A673 (cell line): Measurements from ENCODE around the gene LMTK3. TPM values are rescaled to one million over a fixed set of nuclear protein-coding genes. Genes with fewer than 3 reads are reported as not detected.

Experiments
- BruUV-seq: library from RNA; stranded (reverse); fragments of 400-500 nt; replicated peaks from 2 replicates; lab custom pipeline; 2021; lab: Mats Ljungman, UMichigan
- CTCF ChIA-PET: fragments of 300-600 bp; sonication (Branson Sonifier 250); formaldehyde crosslinking; loops from one replicate; lab custom pipeline; 2022; ENCODE audit warnings: antibody characterized with exemption; lab: Charles Lee
- POLR2A ChIA-PET: fragments of 300-600 bp; sonication (Branson Sonifier 250); formaldehyde crosslinking; loops from one replicate; lab custom pipeline; 2022; ENCODE audit warnings: antibody characterized with exemption; ENCODE audit not compliant: low non-redundant PET; lab: Charles Lee
- DNase-seq: peaks from one replicate; pipeline ENCODE4 v3.0.0-alpha.2; 2015; ENCODE audit warnings: low spot score
- H3K27ac ChIP-seq: fragments of 200-600 bp; sonication (generic); 2 replicates; pipeline ENCODE4 v1.5.1; 2016; ENCODE audit warnings: mixed run types, low read depth, mild to moderate bottlenecking, mixed read lengths, antibody characterized with exemption, low read length; ENCODE audit not compliant: poor library complexity, severe bottlenecking
- H3K27me3 ChIP-seq: fragments of 200-600 bp; sonication (generic); replicated peaks from 2 replicates; pipeline ENCODE4 v1.6.1; 2017; ENCODE audit warnings: mixed run types, low read depth, mild to moderate bottlenecking, mixed read lengths, antibody characterized with exemption, low read length; ENCODE audit not compliant: insufficient read depth, poor library complexity
- H3K36me3 ChIP-seq: fragments of 200-600 bp; sonication (generic); 2 replicates; pipeline ENCODE4 v1.6.1; 2016; ENCODE audit warnings: mixed run types, mild to moderate bottlenecking, mixed read lengths, antibody characterized with exemption, low read length; ENCODE audit not compliant: insufficient read depth, poor library complexity, severe bottlenecking
- H3K4me1 ChIP-seq: fragments of 200-600 bp; sonication (generic); 2 replicates; pipeline ENCODE4 v1.6.1; 2017; ENCODE audit warnings: mixed run types, mild to moderate bottlenecking, mixed read lengths, antibody characterized with exemption, low read length; ENCODE audit not compliant: insufficient read depth, poor library complexity, severe bottlenecking
- H3K4me3 ChIP-seq: fragments of 200-600 bp; sonication (generic); 2 replicates; pipeline ENCODE4 v1.5.1; 2016; ENCODE audit warnings: low read depth, mixed run types, mild to moderate bottlenecking, mixed read lengths, low read length; ENCODE audit not compliant: poor library complexity, severe bottlenecking
- H3K9me3 ChIP-seq: fragments of 200-600 bp; sonication (generic); 2 replicates; pipeline ENCODE4 v1.6.1; 2016; ENCODE audit warnings: mixed run types, low read depth, mild to moderate bottlenecking, mixed read lengths, antibody characterized with exemption, low read length; ENCODE audit not compliant: poor library complexity, severe bottlenecking
- EZH2 ChIP-seq: fragments of 200-600 bp; sonication (generic); IDR thresholded peaks from 2 replicates; pipeline ENCODE4 v1.6.1; 2017; ENCODE audit warnings: borderline replicate concordance, low read depth, mild to moderate bottlenecking, mixed read lengths, antibody characterized with exemption, low read length; ENCODE audit not compliant: poor library complexity, severe bottlenecking
- intact Hi-C: fragments of 100-400 bp; cut with micrococcal nuclease; formaldehyde crosslinking; loops from one replicate; pipeline ENCODE4 v1.10.0; 2022; ENCODE audit not compliant: unreplicated experiment
- total RNA-seq: library from RNA; stranded (reverse); gene quantifications from 2 replicates; pipeline ENCODE4 v1.2.3, GENCODE V29; 2021
- TF ChIP-seq, protein P1 (sequence below): fragments of 300-800, 200-600 bp; sonication (generic); conservative IDR thresholded peaks from 2 replicates; pipeline ENCODE4 v1.5.1; 2017; ENCODE audit warnings: low read depth, mild to moderate bottlenecking, antibody characterized with exemption, low read length, moderate library complexity, mixed read lengths

Gene LMTK3
- total RNA-seq, 1 experiment from 2014 or later, result 0.52 TPM

DNA sequence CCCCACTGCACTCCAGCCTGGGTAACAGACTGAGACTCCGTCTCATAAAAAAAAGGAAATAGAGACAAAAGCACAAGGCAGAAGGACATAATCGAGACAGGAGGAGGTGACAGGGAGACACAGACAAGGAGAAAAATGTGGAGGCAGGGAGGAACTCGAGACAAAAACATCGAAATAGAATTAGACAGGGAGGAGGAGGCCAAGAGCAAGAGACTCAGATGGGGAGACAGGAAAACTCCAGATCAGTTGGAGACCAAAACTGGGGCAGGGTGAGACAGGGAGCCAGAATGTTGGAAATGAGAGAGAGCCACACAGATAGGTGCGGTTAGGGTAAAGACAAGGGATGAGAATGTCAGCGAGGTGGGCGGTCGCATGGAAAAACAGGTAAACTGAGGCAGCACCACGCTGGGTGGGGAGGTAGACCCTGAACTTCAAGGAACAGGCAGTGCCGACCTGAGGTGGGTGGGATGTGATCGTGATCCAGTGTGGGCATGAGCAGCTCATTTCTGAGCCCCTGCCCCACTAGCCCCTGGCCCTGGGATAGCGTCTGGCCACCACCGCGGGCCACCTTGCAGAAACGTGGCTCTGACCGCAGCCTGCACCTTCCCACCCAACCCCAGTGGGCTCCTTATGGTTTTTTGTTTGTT lies 27.3 kb downstream of the LMTK3 start:
- BruUV-seq, result no TSS peak
- ChIA-PET CTCF (no interaction called here), POLR2A (no interaction called here)
- H3K4me1 ChIP-seq, result peaks cover 7% of the 10 kb centered on the region
- intact Hi-C loops, result no loop called here
- no peak overlapping the region for H3K4me3 ChIP-seq
- DNase-seq, result no peak
- H3K9me3 ChIP-seq, result no peaks in the 10 kb centered on the region
- TF ChIP-seq, protein P1, sequence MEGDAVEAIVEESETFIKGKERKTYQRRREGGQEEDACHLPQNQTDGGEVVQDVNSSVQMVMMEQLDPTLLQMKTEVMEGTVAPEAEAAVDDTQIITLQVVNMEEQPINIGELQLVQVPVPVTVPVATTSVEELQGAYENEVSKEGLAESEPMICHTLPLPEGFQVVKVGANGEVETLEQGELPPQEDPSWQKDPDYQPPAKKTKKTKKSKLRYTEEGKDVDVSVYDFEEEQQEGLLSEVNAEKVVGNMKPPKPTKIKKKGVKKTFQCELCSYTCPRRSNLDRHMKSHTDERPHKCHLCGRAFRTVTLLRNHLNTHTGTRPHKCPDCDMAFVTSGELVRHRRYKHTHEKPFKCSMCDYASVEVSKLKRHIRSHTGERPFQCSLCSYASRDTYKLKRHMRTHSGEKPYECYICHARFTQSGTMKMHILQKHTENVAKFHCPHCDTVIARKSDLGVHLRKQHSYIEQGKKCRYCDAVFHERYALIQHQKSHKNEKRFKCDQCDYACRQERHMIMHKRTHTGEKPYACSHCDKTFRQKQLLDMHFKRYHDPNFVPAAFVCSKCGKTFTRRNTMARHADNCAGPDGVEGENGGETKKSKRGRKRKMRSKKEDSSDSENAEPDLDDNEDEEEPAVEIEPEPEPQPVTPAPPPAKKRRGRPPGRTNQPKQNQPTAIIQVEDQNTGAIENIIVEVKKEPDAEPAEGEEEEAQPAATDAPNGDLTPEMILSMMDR, result no peak
- no peak for TF ChIP-seq EZH2
- H3K36me3 ChIP-seq, result peaks cover 6% of the 10 kb centered on the region
- no peak overlapping the region for H3K27ac ChIP-seq
- no peaks in the 10 kb centered on the region for H3K27me3 ChIP-seq

DNA sequence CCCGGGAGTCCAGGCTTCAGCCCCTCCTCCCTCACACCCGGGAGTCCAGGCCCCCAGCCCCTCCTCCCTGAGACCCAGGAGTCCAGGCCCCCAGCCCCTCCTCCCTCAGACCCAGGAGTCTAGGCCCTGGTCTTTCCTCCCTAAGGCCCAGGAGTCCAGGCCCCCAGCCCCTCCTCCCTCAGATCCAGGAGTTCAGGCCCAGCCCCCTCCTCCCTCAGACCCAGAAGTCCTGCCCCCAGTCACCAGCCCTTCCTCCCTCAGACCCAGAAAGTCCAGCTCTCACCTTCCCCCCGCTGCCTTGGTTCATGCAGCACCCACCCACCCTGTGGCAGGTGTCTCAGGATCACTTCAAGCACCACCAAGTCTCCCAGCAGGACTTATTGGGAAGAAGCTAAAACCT lies 28.3 kb downstream of the LMTK3 start:
- Histone ChIP-seq H3K4me3 (no peak overlapping the region), H3K36me3 (peaks cover 14% of the 10 kb centered on the region), H3K4me1 (peaks cover 7% of the 10 kb centered on the region), H3K27me3 (no peaks in the 10 kb centered on the region), H3K27ac (no peak overlapping the region), H3K9me3 (no peaks in the 10 kb centered on the region)
- no peak for TF ChIP-seq EZH2
- TF ChIP-seq, protein P1, result no peak
- ChIA-PET CTCF (no interaction called here), POLR2A (no interaction called here)
- no TSS peak for BruUV-seq
- no peak for DNase-seq
- intact Hi-C loops, result no loop called here

DNA sequence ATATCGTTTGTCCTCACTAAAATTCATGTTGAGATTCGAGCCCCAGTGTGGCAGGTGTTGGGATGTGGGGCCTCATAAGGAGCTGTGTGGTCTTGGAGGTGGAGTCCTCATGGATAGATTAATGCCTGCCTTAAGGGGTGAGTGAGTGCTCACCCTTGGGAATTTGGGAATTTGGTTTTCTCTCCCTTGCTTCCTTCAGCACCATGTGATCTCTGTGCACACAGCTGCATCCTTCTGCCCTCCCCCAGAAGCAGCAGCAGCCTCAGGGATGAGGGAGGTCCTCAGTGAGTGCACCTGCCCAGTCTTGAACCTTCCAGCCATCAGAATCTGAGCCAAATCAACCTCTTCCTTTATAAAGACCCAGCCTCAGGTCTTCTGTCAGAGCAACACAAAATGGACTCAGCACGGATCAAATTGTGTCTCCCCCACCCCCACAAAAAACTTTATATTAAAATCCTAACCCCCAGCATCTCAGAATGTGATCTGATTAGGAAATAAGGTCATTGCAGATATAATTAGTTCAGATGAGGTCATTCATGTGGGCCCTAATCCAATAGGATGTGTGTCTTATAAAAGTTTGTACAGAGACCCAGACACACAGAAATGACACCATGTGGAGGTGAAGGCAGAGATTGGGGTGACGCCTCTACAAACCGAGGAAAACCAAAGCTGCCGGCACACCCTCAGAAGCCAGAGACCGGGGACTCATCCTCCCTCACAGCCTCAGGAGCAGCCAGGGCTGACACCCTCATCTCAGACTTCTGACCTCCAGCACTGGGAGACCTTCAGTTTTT lies 29.6 kb downstream of the LMTK3 start:
- Histone ChIP-seq H3K27me3 (no peaks in the 10 kb centered on the region), H3K27ac (no peak overlapping the region), H3K36me3 (peaks cover 19% of the 10 kb centered on the region), H3K4me3 (no peak overlapping the region), H3K4me1 (peaks cover 7% of the 10 kb centered on the region), H3K9me3 (no peaks in the 10 kb centered on the region)
- intact Hi-C loops, result no loop called here
- no peak for TF ChIP-seq EZH2
- TF ChIP-seq, protein P1, result no peak
- DNase-seq, result no peak
- CTCF ChIA-PET, result no interaction called here
- TSS peak; percentile 13 for BruUV-seq
- POLR2A ChIA-PET, result no interaction called here
